ENCODE data around the gene KIF6. TPM values are rescaled to one million over a fixed set of nuclear protein-coding genes. Genes with fewer than 3 reads are reported as not detected.
A peak's percentile ranks its signal among the peaks of the same experiment; 100 is the strongest.

The KIF6 gene
- total RNA-seq, 1 experiment from 2014 or later: 2.2 TPM

DNA sequence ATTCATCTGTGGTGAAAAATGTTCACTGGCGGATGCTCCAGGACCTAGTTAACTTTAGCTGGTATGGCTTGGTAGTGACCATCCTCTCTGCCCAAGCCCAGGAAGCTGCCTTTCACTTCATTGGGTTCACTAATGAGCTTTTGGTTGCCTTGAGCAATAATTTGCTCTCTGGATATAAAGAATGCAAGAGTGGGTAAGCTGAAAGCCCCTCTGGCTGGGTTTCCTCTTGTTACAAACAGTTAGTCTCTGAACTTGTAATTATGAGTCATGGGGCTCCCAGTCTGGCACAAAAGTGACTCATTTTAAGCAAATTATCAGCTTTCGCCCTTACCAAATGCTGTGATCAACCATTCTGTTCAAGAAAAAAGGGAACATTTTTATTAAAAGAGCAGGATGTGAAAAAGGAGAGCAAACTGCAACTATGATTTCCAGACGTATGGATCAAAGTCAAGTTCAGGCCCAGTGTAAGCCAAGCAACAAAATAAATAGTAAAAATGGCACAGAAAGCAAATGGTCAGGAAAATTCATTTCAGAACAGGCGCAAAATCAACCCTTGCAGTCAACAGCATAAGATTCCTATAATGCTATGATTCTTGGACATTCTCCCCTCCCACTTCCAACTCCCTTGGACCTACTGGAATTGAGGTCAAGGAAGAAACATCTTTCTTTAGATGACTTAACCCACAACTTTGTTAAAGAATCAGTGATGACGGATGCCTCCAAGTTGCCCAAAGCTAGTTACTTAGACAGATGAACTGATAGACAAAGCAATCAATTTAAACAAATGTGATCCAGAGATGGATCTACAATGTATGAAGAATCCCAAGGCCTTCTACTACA lies 272.7 kb downstream of the KIF6 start:
- peak; percentile 22 for DNase-seq (ENCODE audit: low spot score)

- DNase-seq (ENCODE audit: low spot score): no peak
Measured at GRCh38 chr6:39451831-39452230, 273.4 kb downstream of the KIF6 start.

- no peak for DNase-seq (ENCODE audit: low spot score)
Measured at GRCh38 chr6:39449022-39449421, 276.2 kb downstream of the KIF6 start.

DNA sequence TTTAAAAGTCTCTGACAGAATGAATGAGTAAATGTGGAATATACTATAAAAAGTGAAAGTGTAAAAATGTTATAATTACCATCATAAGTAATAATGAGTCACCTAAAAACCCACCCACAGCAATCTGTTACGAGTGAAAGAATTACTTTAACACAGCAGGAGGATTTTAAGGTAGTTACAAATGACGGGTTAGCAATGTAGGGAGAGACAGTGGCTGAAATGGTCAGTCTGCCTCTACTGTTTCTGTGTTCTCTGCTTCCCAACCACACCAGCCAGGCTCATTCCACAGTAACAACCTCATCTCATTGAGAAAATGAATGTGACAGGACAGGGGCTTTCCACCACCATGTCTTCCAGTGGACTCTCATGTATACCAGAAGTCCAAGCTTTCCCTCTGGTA lies 278.3 kb downstream of the KIF6 start:
- DNase-seq (ENCODE audit: low spot score): no peak

DNA sequence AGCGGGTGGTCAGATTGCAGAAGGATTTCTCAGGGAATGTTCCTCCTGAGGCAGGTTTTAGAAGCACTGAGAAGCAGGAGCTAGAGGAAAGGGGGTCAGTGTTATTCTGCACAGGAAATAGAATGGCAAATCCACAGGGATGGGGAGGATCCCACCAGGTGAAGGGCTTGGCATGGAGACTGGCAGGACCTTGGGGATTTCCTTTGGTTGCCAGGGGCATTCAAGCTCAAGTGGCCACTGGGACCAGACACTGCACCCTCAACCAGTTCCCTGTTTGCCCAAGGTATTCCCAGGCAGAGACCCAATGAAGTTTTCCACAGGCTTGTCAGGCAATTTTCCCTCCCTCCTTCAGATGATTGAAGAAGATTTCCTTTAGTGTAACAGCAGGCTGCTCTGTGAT lies 279.5 kb downstream of the KIF6 start:
- DNase-seq (ENCODE audit: low spot score): no peak

DNA sequence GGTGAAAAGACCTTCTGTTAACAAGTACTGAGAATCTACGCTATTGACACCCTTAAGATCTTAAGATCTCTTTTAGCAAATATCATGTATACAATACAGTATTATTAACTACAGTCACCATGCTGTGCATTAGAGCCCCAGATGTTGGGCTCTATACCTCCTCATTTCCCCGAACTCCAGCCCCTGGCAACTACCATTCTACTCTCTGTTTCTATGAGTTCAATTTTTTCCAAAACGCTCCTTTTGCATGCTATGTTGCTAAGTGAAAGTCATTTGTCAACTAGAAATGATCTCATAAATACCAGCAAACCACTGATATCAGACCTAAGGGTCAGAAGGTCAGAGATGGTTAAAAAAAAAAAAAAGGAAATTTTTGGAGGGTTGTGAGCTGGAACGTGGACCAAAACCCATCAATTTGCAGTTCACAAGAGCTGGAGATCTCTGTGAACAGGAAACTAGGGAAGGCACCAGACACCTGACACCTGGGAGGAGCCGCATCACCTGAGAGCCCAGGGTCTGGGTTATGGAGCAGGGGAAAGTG lies 280.7 kb downstream of the KIF6 start:
- no peak for DNase-seq (ENCODE audit: low spot score)

DNA sequence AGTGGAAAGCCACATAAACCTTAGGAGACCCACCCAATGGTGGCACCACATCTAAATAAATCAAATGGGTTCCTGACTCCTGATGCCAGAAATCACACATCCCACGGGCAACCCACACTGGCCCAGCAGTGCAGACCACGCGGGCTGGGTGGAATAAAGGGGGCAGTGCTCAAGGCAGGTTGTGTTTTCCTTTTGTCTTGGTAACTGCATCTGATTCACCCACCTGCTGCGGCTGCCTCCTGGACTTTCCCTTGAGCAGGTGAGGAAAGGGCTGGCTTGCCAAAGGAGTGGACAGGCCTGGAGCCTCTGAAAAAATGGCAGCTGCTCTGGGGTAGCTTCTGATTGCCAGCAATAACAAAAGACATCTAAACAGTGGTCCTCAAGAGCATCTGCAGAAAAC lies 283.2 kb downstream of the KIF6 start:
- no peak for DNase-seq (ENCODE audit: low spot score)

GRCh38 chr6:39441301-39441700 lies 283.9 kb downstream of the KIF6 start:
- DNase-seq (ENCODE audit: low spot score): no peak

GRCh38 chr6:39440039-39440426 lies 285.2 kb downstream of the KIF6 start:
- no peak for DNase-seq (ENCODE audit: low spot score)

- no peak for DNase-seq (ENCODE audit: low spot score)
Measured at GRCh38 chr6:39439342-39440038, 285.7 kb downstream of the KIF6 start.

- no peak for DNase-seq (ENCODE audit: low spot score)
Measured at GRCh38 chr6:39433630-39434029, 291.6 kb downstream of the KIF6 start.

DNA sequence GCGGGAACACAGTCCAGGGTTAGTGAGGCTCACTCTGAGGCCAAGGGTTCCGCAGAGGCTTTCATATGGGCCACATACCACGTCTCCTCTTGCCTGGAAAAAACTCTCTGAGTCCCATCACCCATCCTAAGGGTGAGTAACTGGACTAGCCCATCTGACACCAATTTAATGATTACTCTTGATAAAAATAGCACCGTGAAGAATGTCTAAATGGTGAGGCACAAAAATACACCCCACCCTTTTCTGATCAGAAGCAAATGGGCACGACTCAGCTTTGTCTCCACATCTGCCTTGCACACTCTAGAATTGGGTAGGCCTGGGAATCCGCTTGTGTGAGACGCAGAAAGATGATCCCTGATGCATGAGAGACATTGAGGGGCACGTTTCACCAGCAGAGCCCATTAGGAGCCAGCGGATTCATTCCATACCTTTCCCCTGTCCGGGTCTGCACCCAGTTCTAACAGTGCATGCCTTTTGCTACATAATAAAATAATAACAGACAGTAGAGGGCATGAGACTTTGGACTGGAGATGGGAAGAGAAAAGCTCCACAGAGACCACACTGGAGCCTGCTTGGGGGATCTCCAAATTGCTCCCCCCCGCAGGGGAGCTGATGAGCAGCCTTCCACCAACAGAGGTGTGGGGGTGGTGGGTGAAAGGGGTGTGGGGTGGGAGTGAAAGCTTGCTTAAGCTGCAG lies 292.7 kb downstream of the KIF6 start:
- DNase-seq (ENCODE audit: low spot score): no peak

- peak; percentile 89 for DNase-seq (ENCODE audit: low spot score)
Measured at GRCh38 chr6:39430871-39431523, 294.2 kb downstream of the KIF6 start.

DNA sequence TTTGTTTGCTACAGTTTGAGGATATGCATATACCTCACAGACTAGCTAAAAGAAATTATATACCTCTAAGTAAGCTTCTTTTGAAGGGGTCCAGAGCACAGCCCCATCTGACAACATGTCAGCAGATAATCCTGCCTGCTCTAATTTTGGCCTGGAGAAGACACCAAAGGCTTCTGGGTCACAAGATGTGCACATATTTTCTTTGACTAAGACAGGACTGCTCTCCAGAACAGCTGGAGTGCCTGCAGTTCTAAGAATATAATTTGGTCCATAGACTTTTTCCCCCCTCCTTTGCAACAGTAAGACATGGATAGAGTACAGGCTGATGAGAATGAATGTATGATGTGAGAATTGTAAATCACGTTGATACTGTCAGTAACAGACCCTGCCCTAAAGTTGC lies 294.8 kb downstream of the KIF6 start:
- DNase-seq (ENCODE audit: low spot score): no peak

GRCh38 chr6:39428816-39429215 lies 296.4 kb downstream of the KIF6 start:
- DNase-seq (ENCODE audit: low spot score): no peak

DNA sequence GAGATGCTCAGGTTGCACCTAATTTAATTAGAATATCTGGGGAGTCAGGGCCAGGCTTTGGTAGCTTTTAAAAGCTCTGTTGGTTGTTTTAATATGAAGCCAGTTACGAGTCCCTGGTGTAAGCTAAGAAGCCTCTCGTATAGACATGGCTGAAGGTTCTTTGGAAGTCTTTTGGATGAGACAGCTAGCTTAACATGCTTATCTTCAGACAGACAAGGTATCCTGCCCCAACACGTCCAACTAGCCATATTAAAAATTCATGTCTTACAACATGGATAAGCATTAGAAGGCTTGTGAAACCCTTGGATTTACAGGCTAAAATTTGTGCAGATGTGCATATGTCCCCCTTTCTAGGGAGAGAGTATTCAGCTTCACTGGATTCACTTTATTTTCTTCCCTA lies 297.1 kb downstream of the KIF6 start:
- DNase-seq (ENCODE audit: low spot score): no peak

GRCh38 chr6:39426073-39426456 lies 299.1 kb downstream of the KIF6 start:
- DNase-seq (ENCODE audit: low spot score): peak; percentile 89

DNA sequence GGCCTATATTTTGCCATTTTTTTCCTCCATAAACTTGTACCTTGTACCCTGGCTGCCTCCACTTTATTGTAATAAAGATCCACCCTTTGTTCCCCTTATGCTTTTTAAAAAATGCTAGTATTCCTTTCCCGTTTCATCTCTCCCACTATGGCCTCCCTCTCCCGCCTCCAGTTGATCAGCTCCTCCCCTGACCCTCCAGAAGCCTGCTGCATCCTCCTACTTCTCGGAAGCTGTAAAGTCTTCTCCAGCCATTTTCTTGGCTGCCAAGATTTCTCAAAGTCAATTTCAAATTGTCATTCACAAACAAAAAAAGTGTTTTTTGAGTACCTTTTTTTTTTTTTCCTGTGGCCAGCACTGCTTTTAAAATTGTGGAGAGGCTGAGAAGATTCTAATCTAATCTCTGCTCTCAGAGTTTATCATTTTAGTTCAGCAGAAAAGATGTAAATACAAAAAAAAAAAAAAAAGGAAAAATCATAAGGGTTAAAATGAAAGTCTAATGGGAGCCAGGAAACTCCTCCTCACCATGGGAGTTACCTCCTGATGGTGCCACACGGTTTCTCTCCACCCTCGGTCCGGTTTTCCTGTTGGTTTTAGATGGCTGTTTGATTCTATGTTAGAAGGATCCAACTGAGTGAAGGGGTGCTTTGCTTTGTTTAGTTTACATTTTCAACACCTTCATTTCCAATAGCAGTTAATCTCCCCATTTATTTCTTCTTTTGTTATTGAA lies 299.7 kb downstream of the KIF6 start:
- DNase-seq (ENCODE audit: low spot score): peak; percentile 75

DNA sequence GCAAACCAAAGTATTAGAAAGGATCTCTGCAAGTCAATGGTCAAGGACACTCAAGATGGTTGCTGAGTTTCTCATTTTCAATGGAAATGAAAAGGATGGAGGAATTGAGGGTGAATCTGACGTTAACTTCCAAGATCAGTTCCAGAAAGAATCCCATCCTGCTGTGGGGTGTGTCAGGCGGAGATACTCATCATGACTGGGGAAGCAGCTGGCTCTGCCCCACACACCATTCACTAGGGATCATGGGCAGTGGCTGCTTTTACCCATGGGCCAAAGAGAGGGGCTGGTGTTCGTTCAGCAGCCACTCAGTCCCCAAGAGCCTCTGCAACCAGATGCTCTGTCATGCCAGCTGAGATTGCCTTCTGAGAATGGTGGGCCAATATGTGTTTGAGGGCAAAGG lies 300.4 kb downstream of the KIF6 start:
- DNase-seq (ENCODE audit: low spot score): no peak

GRCh38 chr6:39422238-39422637 lies 303.0 kb downstream of the KIF6 start:
- DNase-seq (ENCODE audit: low spot score): no peak

Measured in H4 (cell line).